HepG2 (cell line): ENCODE measurements around the gene AFF1. TPM values are rescaled to one million over a fixed set of nuclear protein-coding genes. Genes with fewer than 3 reads are reported as not detected.

ENCODE experiments used
- CEBPB ChIP-seq: IDR thresholded peaks from 2 replicates; pipeline ENCODE4 v1.6.1; 2011; ENCODE audit warnings: low read depth, low read length, improper control_type of control experiment, borderline replicate concordance
- E2F2 ChIP-seq: sonication (generic); formaldehyde crosslinking; IDR thresholded peaks from 2 replicates; pipeline ENCODE4 v1.4.0; 2020; ENCODE audit warnings: missing genetic modification reagents, borderline replicate concordance
- FOXA1 ChIP-seq, 2 experiments: fragments of 450-650 bp in 1 of 2; sonication (generic) in 1 of 2; formaldehyde crosslinking in 1 of 2; IDR thresholded peaks; 2 replicates each; pipeline versions ENCODE4 v1.4.0 to v1.6.1; 2016 to 2020; ENCODE audit warnings: missing genetic modification reagents in 1 of 2
- FOXJ3 ChIP-seq: sonication (generic); formaldehyde crosslinking; IDR thresholded peaks from 2 replicates; pipeline ENCODE4 v1.4.0; 2020; ENCODE audit warnings: missing genetic modification reagents, mild to moderate bottlenecking, borderline replicate concordance
- HCFC1 ChIP-seq: fragments of 150-350 bp; IDR thresholded peaks from 2 replicates; pipeline ENCODE4 v1.6.1; 2014; ENCODE audit warnings: low read depth, low read length
- MXD3 ChIP-seq: IDR thresholded peaks from 2 replicates; pipeline ENCODE4 v1.6.1; 2016; ENCODE audit warnings: mild to moderate bottlenecking, missing biosample characterization, missing genetic modification reagents
- NFYC ChIP-seq: IDR thresholded peaks from 2 replicates; pipeline ENCODE4 v1.6.1; 2016; ENCODE audit warnings: missing genetic modification reagents, missing compliant biosample characterization
- SAFB2 ChIP-seq: sonication (generic); formaldehyde crosslinking; IDR thresholded peaks from 2 replicates; pipeline ENCODE4 v1.5.1; 2020; ENCODE audit warnings: missing genetic modification reagents, low read depth, mild to moderate bottlenecking, borderline replicate concordance
- TEAD3 ChIP-seq: optimal IDR thresholded peaks from 2 replicates; pipeline ENCODE3; 2016; ENCODE audit warnings: borderline replicate concordance
- TGIF2 ChIP-seq: IDR thresholded peaks from 2 replicates; pipeline ENCODE4 v1.6.1; 2016; ENCODE audit warnings: control low read depth, missing compliant biosample characterization
- ZBTB49 ChIP-seq: sonication (generic); formaldehyde crosslinking; IDR thresholded peaks from 2 replicates; pipeline ENCODE4 v1.4.0; 2020; ENCODE audit warnings: missing genetic modification reagents, borderline replicate concordance
- ZNF124 ChIP-seq: sonication (generic); formaldehyde crosslinking; IDR thresholded peaks from 2 replicates; pipeline ENCODE4 v1.4.0; 2020; ENCODE audit warnings: missing genetic modification reagents
- ZNF224 ChIP-seq: sonication (generic); formaldehyde crosslinking; IDR thresholded peaks from 2 replicates; pipeline ENCODE4 v1.5.0; 2020; ENCODE audit warnings: mild to moderate bottlenecking, missing genetic modification reagents
- ZNF230 ChIP-seq: sonication (generic); formaldehyde crosslinking; IDR thresholded peaks from 2 replicates; pipeline ENCODE4 v1.4.0; 2020; ENCODE audit warnings: mild to moderate bottlenecking, missing genetic modification reagents
- ZNF232 ChIP-seq: sonication (generic); formaldehyde crosslinking; IDR thresholded peaks from 2 replicates; pipeline ENCODE4 v1.4.0; 2020; ENCODE audit warnings: missing genetic modification reagents, borderline replicate concordance
- ZNF282 ChIP-seq: fragments of 450-650 bp; IDR thresholded peaks from 2 replicates; pipeline ENCODE4 v1.6.1; 2018; ENCODE audit not compliant: partially characterized antibody
- ZNF362 ChIP-seq: sonication (generic); formaldehyde crosslinking; IDR thresholded peaks from 2 replicates; pipeline ENCODE4 v1.4.0; 2020; ENCODE audit warnings: missing genetic modification reagents, mild to moderate bottlenecking, borderline replicate concordance
- ZNF431 ChIP-seq: sonication (generic); formaldehyde crosslinking; IDR thresholded peaks from 2 replicates; pipeline ENCODE4 v1.9.0; 2022; ENCODE audit warnings: missing genetic modification reagents, low read depth, mild to moderate bottlenecking, borderline replicate concordance
- ZNF576 ChIP-seq: sonication (generic); formaldehyde crosslinking; IDR thresholded peaks from 2 replicates; pipeline ENCODE4 v1.4.0; 2020; ENCODE audit warnings: mild to moderate bottlenecking, missing genetic modification reagents
- ZNF713 ChIP-seq: sonication (generic); formaldehyde crosslinking; IDR thresholded peaks from 2 replicates; pipeline ENCODE4 v1.4.0; 2020; ENCODE audit warnings: mild to moderate bottlenecking, missing genetic modification reagents
- ZNF776 ChIP-seq: sonication (generic); formaldehyde crosslinking; IDR thresholded peaks from 2 replicates; pipeline ENCODE4 v1.4.0; 2020; ENCODE audit warnings: mild to moderate bottlenecking, missing genetic modification reagents
- ZNF781 ChIP-seq: sonication (generic); formaldehyde crosslinking; IDR thresholded peaks from 2 replicates; pipeline ENCODE4 v1.5.1; 2020; ENCODE audit warnings: borderline replicate concordance, mild to moderate bottlenecking, missing genetic modification reagents; ENCODE audit errors: not compliant biosample characterization
- ZSCAN25 ChIP-seq: sonication (generic); formaldehyde crosslinking; IDR thresholded peaks from 2 replicates; pipeline ENCODE4 v1.8.0; 2022; ENCODE audit warnings: mild to moderate bottlenecking, missing genetic modification reagents
- polyA plus RNA-seq, 8 experiments: library from polyadenylated mRNA; depleted of rRNA in 3 of 8; stranded (reverse) in 7 of 8; unstranded in 1 of 8; fragments of >200 nt; fragmentation: Illumina TruSeq in 4 of 8; extraction: Trizol in 4 of 8; gene quantifications; 2 replicates each; pipeline versions ENCODE4 v1.2.1 to v1.2.3, GENCODE V29; 2011 to 2016; ENCODE audit warnings: low read depth in 4 of 8, missing spikeins in 1 of 8, mixed read lengths in 1 of 8; ENCODE audit not compliant: insufficient read depth in 1 of 8
- total RNA-seq, 5 experiments: library from RNA; depleted of rRNA; stranded (reverse); fragments of >200 nt; fragmentation: Illumina TruSeq; extraction: Trizol; gene quantifications; 2 replicates each; pipeline ENCODE4 v1.2.3, GENCODE V29; 2016; ENCODE audit warnings: low read depth in 1 of 5

AFF1 gene
- total and polyA plus RNA-seq, 2 of the 13 experiments (the other 11 are each of a cell fraction or from before 2014, with no cell fraction given), result 15.5 to 15.9 TPM

GRCh38 chr4:86934771-86935565 is at the start of gene AFF1 (continued):
- TF ChIP-seq ZNF362 (CRISPR knock-in tag), result peak; percentile 60; the same call in 1 of the 2 replicates
- no peak for TF ChIP-seq ZNF282
- no peak for TF ChIP-seq MXD3 (CRISPR knock-in tag)
- TF ChIP-seq FOXJ3 (CRISPR knock-in tag), result no peak
- TF ChIP-seq ZNF124 (CRISPR knock-in tag), result no peak; the same call in 1 of the 2 replicates
- TF ChIP-seq TEAD3 (CRISPR knock-in tag), result peak; percentile 28
- TF ChIP-seq NFYC (CRISPR knock-in tag), result peak; percentile 43; the same call in 1 of the 2 replicates
- TF ChIP-seq ZNF230 (CRISPR knock-in tag), result peak; percentile 76; the same call in 1 of the 2 replicates
- peak; percentile 66 for TF ChIP-seq SAFB2 (CRISPR knock-in tag)
- TF ChIP-seq ZNF576, result peak; percentile 72; the same call in 1 of the 2 replicates
- no peak; the same call in 1 of the 2 replicates for TF ChIP-seq ZNF232 (CRISPR knock-in tag)
- peak; percentile 70; the same call in 1 of the 2 replicates for TF ChIP-seq ZNF224 (CRISPR knock-in tag)
- no peak; the same call in 1 of the 2 replicates for TF ChIP-seq E2F2 (CRISPR knock-in tag)
- TF ChIP-seq ZBTB49 (CRISPR knock-in tag), result no peak
- TF ChIP-seq ZNF781, result no peak
- peak; percentile 75; the same call in 1 of the 2 replicates for TF ChIP-seq ZNF776
- no peak for TF ChIP-seq CEBPB
- no peak for TF ChIP-seq TGIF2 (CRISPR knock-in tag)
- TF ChIP-seq ZNF713 (CRISPR knock-in tag), result 0 out of 2 replicates have a peak, but pooled peaks have one; percentile 9
- peak; percentile 56 for TF ChIP-seq ZNF431 (CRISPR knock-in tag)
- no peak for TF ChIP-seq HCFC1
- TF ChIP-seq FOXA1 (IDR thresholded peaks at IDR 0.05), result no peak
- TF ChIP-seq FOXA1 (CRISPR knock-in tag; IDR thresholded peaks at IDR 0.05), result no peak
- peak; percentile 68; the same call in 1 of the 2 replicates for TF ChIP-seq ZSCAN25 (CRISPR knock-in tag)
